K562 (cell line): ENCODE data around the gene AHCYL2. TPM values are rescaled to one million over a fixed set of nuclear protein-coding genes. Genes with fewer than 3 reads are reported as not detected.

Source experiments
- EP300 ChIP-seq: IDR thresholded peaks from 2 replicates; pipeline ENCODE4 v1.6.1; 2012; ENCODE audit warnings: low read length, improper control_type of control experiment
- FIP1L1 ChIP-seq: fragments of 200-400 bp; formaldehyde crosslinking; IDR thresholded peaks from 2 replicates; pipeline ENCODE4 v1.6.1; 2018; ENCODE audit warnings: mild to moderate bottlenecking, low read depth, low read length; ENCODE audit not compliant: poor library complexity, severe bottlenecking
- GATAD2B ChIP-seq: fragments of 450-650 bp; IDR thresholded peaks from 2 replicates; pipeline ENCODE4 v1.6.1; 2017; ENCODE audit warnings: mild to moderate bottlenecking, borderline replicate concordance
- HDAC8 ChIP-seq: fragments of 450-650 bp; IDR thresholded peaks from 2 replicates; pipeline ENCODE4 v1.6.1; 2016; ENCODE audit warnings: mild to moderate bottlenecking, missing genetic modification characterization, moderate library complexity, missing compliant biosample characterization
- ILF3 ChIP-seq: fragments of 450-650 bp; IDR thresholded peaks from 2 replicates; pipeline ENCODE4 v1.6.1; 2018; ENCODE audit warnings: antibody characterized with exemption, mild to moderate bottlenecking, moderate library complexity, borderline replicate concordance
- KAT2B ChIP-seq: IDR thresholded peaks from one replicate; pipeline ENCODE4 v1.6.1; 2012; ENCODE audit warnings: low read depth, mild to moderate bottlenecking, control low read depth, inconsistent platforms, low read length, moderate library complexity
- MCM2 ChIP-seq: fragments of 450-650 bp; IDR thresholded peaks from 2 replicates; pipeline ENCODE4 v1.6.1; 2017; ENCODE audit warnings: low read depth, mild to moderate bottlenecking
- NRF1 ChIP-seq, 2 experiments: fragments of 450-650 bp; IDR thresholded peaks in 1 of 2; conservative IDR thresholded peaks in 1 of 2; 2 replicates each; pipeline ENCODE4 v1.6.1; 2014; ENCODE audit warnings: mild to moderate bottlenecking in 2 of 2
- POLR2AphosphoS2 ChIP-seq: IDR thresholded peaks from 2 replicates; pipeline ENCODE4 v1.6.1; 2012; ENCODE audit warnings: low read length, improper control_type of control experiment
- RBM39 ChIP-seq: fragments of 200-400 bp; formaldehyde crosslinking; optimal IDR thresholded peaks from 2 replicates; pipeline ENCODE3; 2018; ENCODE audit warnings: low read depth, low read length
- SIN3A ChIP-seq, 2 experiments: fragments of 150-350 bp in 1 of 2; IDR thresholded peaks; 2 replicates each; pipeline ENCODE4 v1.6.1; 2011 to 2016; ENCODE audit warnings: borderline replicate concordance in 2 of 2, low read depth in 2 of 2, low read length in 2 of 2, mild to moderate bottlenecking in 2 of 2, moderate library complexity in 2 of 2; ENCODE audit not compliant: control insufficient read depth in 1 of 2
- SRF ChIP-seq, 2 experiments: fragments of 250-450, 450-650 bp in 1 of 2; sonication (Bioruptor Pico) in 1 of 2; sonication (generic) in 1 of 2; formaldehyde crosslinking; IDR thresholded peaks; 2 replicates each; pipeline versions ENCODE4 v1.5.0 to v1.5.1; 2020 to 2022; ENCODE audit warnings: mild to moderate bottlenecking in 1 of 2, missing genetic modification reagents in 1 of 2
- ZBTB43 ChIP-seq: sonication (generic); formaldehyde crosslinking; IDR thresholded peaks from 2 replicates; pipeline ENCODE4 v1.8.0; 2023; ENCODE audit warnings: mild to moderate bottlenecking, missing genetic modification reagents
- ZFP1 ChIP-seq: fragments of 450-650 bp; formaldehyde crosslinking; IDR thresholded peaks from 2 replicates; pipeline ENCODE4 v1.4.0; 2020; ENCODE audit warnings: mild to moderate bottlenecking, mixed read lengths
- polyA plus RNA-seq, 8 experiments: library from polyadenylated mRNA; depleted of rRNA in 4 of 8; stranded (reverse) in 5 of 8; unstranded in 3 of 8; fragments of >200 nt; fragmentation: Nextera tagmentation in 2 of 8; fragmentation: Illumina TruSeq in 1 of 8; extraction: Ambion mirVana in 2 of 8; extraction: Trizol in 1 of 8; gene quantifications; 2 replicates each; pipeline versions ENCODE4 v1.2.1 to v1.2.3, GENCODE V29; 2011 to 2014; ENCODE audit warnings: inconsistent platforms in 1 of 8, missing spikeins in 1 of 8
- total RNA-seq, 7 experiments: library from RNA; depleted of rRNA in 6 of 7; stranded (reverse); fragments of >200 nt in 6 of 7; fragmentation: Illumina TruSeq in 2 of 7; extraction: Trizol in 2 of 7; gene quantifications; 2 replicates each; pipeline versions ENCODE4 v1.2.1 to v1.2.3, GENCODE V29; 2011 to 2021; ENCODE audit warnings: low replicate concordance in 1 of 7
- TF ChIP-seq, protein P1 (sequence below): sonication (generic); formaldehyde crosslinking; IDR thresholded peaks from 2 replicates; pipeline ENCODE4 v1.8.0; 2022; ENCODE audit warnings: mild to moderate bottlenecking, missing genetic modification reagents, borderline replicate concordance
- TF ChIP-seq, protein P2 (sequence below): fragments of 200-800 bp; sonication (Bioruptor generic); IDR thresholded peaks from 2 replicates; pipeline ENCODE4 v1.6.1; 2017; ENCODE audit warnings: missing genetic modification characterization, missing compliant biosample characterization
- TF ChIP-seq, protein P3 (sequence below): IDR thresholded peaks from 2 replicates; pipeline ENCODE4 v1.6.1; 2011; ENCODE audit warnings: borderline replicate concordance, low read depth, mild to moderate bottlenecking, moderate library complexity, low read length; ENCODE audit not compliant: insufficient read depth, poor library complexity, severe bottlenecking

AHCYL2 gene
- total and polyA plus RNA-seq, 9 of the 15 experiments (the other 6 are each of a cell fraction or from before 2014, with no cell fraction given), result 0.93 to 10.5 (median 5.2) TPM

- no peak; the same call in 1 of the 2 replicates for TF ChIP-seq ZFP1
- 0 out of 4 replicates have a peak, but pooled peaks of 1 of the 2 experiments have one; percentile 46 for TF ChIP-seq SIN3A (IDR thresholded peaks at IDR 0.05; ENCODE audit: borderline replicate concordance in 2 of 2, control insufficient read depth in 1 of 2, low read depth in 2 of 2, low read length in 2 of 2)
- TF ChIP-seq GATAD2B, result peak; percentile 72
- TF ChIP-seq HDAC8 (tag), result 0 out of 2 replicates have a peak, but pooled peaks have one; percentile 45
- no peak for TF ChIP-seq RBM39
- TF ChIP-seq KAT2B, result no peak
- no peak for TF ChIP-seq EP300
- no peak for TF ChIP-seq MCM2
- no peak for TF ChIP-seq POLR2AphosphoS2
- TF ChIP-seq ILF3, result peak; percentile 28; the same call in 1 of the 2 replicates
- TF ChIP-seq FIP1L1, result peak; percentile 42
- TF ChIP-seq ZBTB43 (CRISPR knock-in tag), result peak; percentile 82; the same call in 1 of the 2 replicates
- TF ChIP-seq, protein P1, sequence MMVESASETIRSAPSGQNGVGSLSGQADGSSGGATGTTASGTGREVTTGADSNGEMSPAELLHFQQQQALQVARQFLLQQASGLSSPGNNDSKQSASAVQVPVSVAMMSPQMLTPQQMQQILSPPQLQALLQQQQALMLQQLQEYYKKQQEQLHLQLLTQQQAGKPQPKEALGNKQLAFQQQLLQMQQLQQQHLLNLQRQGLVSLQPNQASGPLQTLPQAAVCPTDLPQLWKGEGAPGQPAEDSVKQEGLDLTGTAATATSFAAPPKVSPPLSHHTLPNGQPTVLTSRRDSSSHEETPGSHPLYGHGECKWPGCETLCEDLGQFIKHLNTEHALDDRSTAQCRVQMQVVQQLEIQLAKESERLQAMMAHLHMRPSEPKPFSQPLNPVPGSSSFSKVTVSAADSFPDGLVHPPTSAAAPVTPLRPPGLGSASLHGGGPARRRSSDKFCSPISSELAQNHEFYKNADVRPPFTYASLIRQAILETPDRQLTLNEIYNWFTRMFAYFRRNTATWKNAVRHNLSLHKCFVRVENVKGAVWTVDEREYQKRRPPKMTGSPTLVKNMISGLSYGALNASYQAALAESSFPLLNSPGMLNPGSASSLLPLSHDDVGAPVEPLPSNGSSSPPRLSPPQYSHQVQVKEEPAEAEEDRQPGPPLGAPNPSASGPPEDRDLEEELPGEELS (CRISPR knock-in tag), result peak; percentile 88; the same call in 1 of the 2 replicates
- peak; percentile 12 to 25; a peak in 1 of 4 replicates for TF ChIP-seq SRF (CRISPR knock-in tag; IDR thresholded peaks at IDR 0.05)
- peak in 1 of 2 experiments; percentile 21; a peak in 2 of 4 replicates for TF ChIP-seq NRF1 (conservative IDR thresholded peaks at IDR 0.05 in 1 of 2, IDR thresholded peaks at IDR 0.05 in 1 of 2)
- TF ChIP-seq, protein P2, sequence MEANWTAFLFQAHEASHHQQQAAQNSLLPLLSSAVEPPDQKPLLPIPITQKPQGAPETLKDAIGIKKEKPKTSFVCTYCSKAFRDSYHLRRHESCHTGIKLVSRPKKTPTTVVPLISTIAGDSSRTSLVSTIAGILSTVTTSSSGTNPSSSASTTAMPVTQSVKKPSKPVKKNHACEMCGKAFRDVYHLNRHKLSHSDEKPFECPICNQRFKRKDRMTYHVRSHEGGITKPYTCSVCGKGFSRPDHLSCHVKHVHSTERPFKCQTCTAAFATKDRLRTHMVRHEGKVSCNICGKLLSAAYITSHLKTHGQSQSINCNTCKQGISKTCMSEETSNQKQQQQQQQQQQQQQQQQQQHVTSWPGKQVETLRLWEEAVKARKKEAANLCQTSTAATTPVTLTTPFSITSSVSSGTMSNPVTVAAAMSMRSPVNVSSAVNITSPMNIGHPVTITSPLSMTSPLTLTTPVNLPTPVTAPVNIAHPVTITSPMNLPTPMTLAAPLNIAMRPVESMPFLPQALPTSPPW, result peak; percentile 34
- TF ChIP-seq, protein P3, sequence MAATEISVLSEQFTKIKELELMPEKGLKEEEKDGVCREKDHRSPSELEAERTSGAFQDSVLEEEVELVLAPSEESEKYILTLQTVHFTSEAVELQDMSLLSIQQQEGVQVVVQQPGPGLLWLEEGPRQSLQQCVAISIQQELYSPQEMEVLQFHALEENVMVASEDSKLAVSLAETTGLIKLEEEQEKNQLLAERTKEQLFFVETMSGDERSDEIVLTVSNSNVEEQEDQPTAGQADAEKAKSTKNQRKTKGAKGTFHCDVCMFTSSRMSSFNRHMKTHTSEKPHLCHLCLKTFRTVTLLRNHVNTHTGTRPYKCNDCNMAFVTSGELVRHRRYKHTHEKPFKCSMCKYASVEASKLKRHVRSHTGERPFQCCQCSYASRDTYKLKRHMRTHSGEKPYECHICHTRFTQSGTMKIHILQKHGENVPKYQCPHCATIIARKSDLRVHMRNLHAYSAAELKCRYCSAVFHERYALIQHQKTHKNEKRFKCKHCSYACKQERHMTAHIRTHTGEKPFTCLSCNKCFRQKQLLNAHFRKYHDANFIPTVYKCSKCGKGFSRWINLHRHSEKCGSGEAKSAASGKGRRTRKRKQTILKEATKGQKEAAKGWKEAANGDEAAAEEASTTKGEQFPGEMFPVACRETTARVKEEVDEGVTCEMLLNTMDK, result no peak
Measured at GRCh38 chr7:129225206-129225930, 538 bp downstream of the AHCYL2 start (continued).
